ENCODE measurements around the gene IGFBP7.

Gene IGFBP7

GRCh38 chr4:57098415-57098814 lies 11.8 kb downstream of the IGFBP7 start:
- no peak overlapping the region for H3K4me3 ChIP-seq (ENCODE audit: low read depth, low read length)

- no peak overlapping the region for H3K4me3 ChIP-seq (ENCODE audit: low read depth, low read length)
These were observed 12.5 kb downstream of the IGFBP7 start for GRCh38 chr4:57097711-57098110.

- H3K4me3 ChIP-seq (ENCODE audit: low read depth, low read length) = no peak overlapping the region
These were observed 14.2 kb downstream of the IGFBP7 start for GRCh38 chr4:57095956-57096355.

GRCh38 chr4:57095245-57095644 lies 14.9 kb downstream of the IGFBP7 start:
- no peak overlapping the region for H3K4me3 ChIP-seq (ENCODE audit: low read depth, low read length)

GRCh38 chr4:57094832-57095223 lies 15.4 kb downstream of the IGFBP7 start:
- H3K4me3 ChIP-seq (ENCODE audit: low read depth, low read length) = no peak overlapping the region

GRCh38 chr4:57093845-57094831 lies 16.0 kb downstream of the IGFBP7 start:
- H3K4me3 ChIP-seq (ENCODE audit: low read depth, low read length) = no peak overlapping the region

- no peak overlapping the region for H3K4me3 ChIP-seq (ENCODE audit: low read depth, low read length)
These were observed 18.5 kb downstream of the IGFBP7 start for GRCh38 chr4:57091657-57092162.

GRCh38 chr4:57090079-57090478 lies 20.1 kb downstream of the IGFBP7 start:
- H3K4me3 ChIP-seq (ENCODE audit: low read depth, low read length) = no peak overlapping the region

GRCh38 chr4:57089549-57089948 lies 20.6 kb downstream of the IGFBP7 start:
- no peak overlapping the region for H3K4me3 ChIP-seq (ENCODE audit: low read depth, low read length)

- no peak overlapping the region for H3K4me3 ChIP-seq (ENCODE audit: low read depth, low read length)
These were observed 24.0 kb downstream of the IGFBP7 start for GRCh38 chr4:57086031-57086723.

GRCh38 chr4:57085278-57085677 lies 24.9 kb downstream of the IGFBP7 start:
- no peak overlapping the region for H3K4me3 ChIP-seq (ENCODE audit: low read depth, low read length)

GRCh38 chr4:57084360-57084759 lies 25.8 kb downstream of the IGFBP7 start:
- no peak overlapping the region for H3K4me3 ChIP-seq (ENCODE audit: low read depth, low read length)

GRCh38 chr4:57083090-57083489 lies 27.1 kb downstream of the IGFBP7 start:
- no peak overlapping the region for H3K4me3 ChIP-seq (ENCODE audit: low read depth, low read length)

GRCh38 chr4:57081651-57082621 lies 28.2 kb downstream of the IGFBP7 start:
- H3K4me3 ChIP-seq (ENCODE audit: low read depth, low read length) = no peak overlapping the region

- no peak overlapping the region for H3K4me3 ChIP-seq (ENCODE audit: low read depth, low read length)
These were observed 29.2 kb downstream of the IGFBP7 start for GRCh38 chr4:57080781-57081650.

- H3K4me3 ChIP-seq (ENCODE audit: low read depth, low read length) = no peak overlapping the region
These were observed 31.3 kb downstream of the IGFBP7 start for GRCh38 chr4:57078685-57079521.

- H3K4me3 ChIP-seq (ENCODE audit: low read depth, low read length) = no peak overlapping the region
These were observed 32.4 kb downstream of the IGFBP7 start for GRCh38 chr4:57077550-57078343.

GRCh38 chr4:57076646-57077045 lies 33.5 kb downstream of the IGFBP7 start:
- no peak overlapping the region for H3K4me3 ChIP-seq (ENCODE audit: low read depth, low read length)

Data from iPS-11a (cell line).